Neural cell (in vitro differentiated cells): Measurements from ENCODE around the gene CNTNAP2. TPM values are rescaled to one million over a fixed set of nuclear protein-coding genes. Genes with fewer than 3 reads are reported as not detected.

Source experiments
- H2AFZ ChIP-seq: fragments of 200-600, 300-800 bp; sonication (generic), shearing (Covaris generic); 2 replicates; pipeline ENCODE4 v1.6.0; 2014; ENCODE audit warnings: low read depth, mild to moderate bottlenecking, antibody characterized with exemption, low read length, moderate library complexity
- H3F3A ChIP-seq: fragments of 200-600 bp; shearing (Covaris generic); 2 replicates; pipeline ENCODE4 v1.6.1; 2016; ENCODE audit warnings: mild to moderate bottlenecking, moderate library complexity, mixed read lengths, antibody characterized with exemption, low read length; ENCODE audit not compliant: insufficient read depth, poor library complexity, severe bottlenecking
- H3K27ac ChIP-seq: fragments of 200-600, 300-800 bp; sonication (generic), shearing (Covaris generic); 2 replicates; pipeline ENCODE4 v1.5.1; 2014; ENCODE audit warnings: mild to moderate bottlenecking, low read length, moderate library complexity
- H3K27me3 ChIP-seq: fragments of 300-800, 200-600 bp; sonication (generic), shearing (Covaris generic); 2 replicates; pipeline ENCODE4 v1.6.0; 2014; ENCODE audit warnings: mild to moderate bottlenecking, low read depth, low read length, moderate library complexity; ENCODE audit not compliant: insufficient read depth
- H3K36me3 ChIP-seq: fragments of 300-800, 200-600 bp; sonication (generic), shearing (Covaris generic); 2 replicates; pipeline ENCODE4 v1.5.1; 2014; ENCODE audit warnings: mild to moderate bottlenecking, antibody characterized with exemption, low read length, moderate library complexity; ENCODE audit not compliant: insufficient read depth
- H3K4me2 ChIP-seq: fragments of 300-800, 200-600 bp; sonication (generic), shearing (Covaris generic); 2 replicates; pipeline ENCODE4 v1.6.0; 2014; ENCODE audit warnings: mild to moderate bottlenecking, low read length
- H3K4me3 ChIP-seq: fragments of 300-800, 200-600 bp; sonication (generic), shearing (Covaris generic); 2 replicates; pipeline ENCODE4 v1.5.1; 2014; ENCODE audit warnings: mild to moderate bottlenecking, low read length, moderate library complexity
- H3K79me2 ChIP-seq: fragments of 200-600 bp; shearing (Covaris generic); replicated peaks from 2 replicates; pipeline ENCODE4 v1.6.0; 2014; ENCODE audit warnings: mild to moderate bottlenecking, low read length, moderate library complexity; ENCODE audit not compliant: insufficient read depth
- H3K9ac ChIP-seq: fragments of 300-800, 200-600 bp; sonication (generic), shearing (Covaris generic); 2 replicates; pipeline ENCODE4 v1.6.1; 2016; ENCODE audit warnings: mild to moderate bottlenecking, low read length, mixed read lengths
- H3K9me2 ChIP-seq: fragments of 200-600 bp; shearing (Covaris generic); 2 replicates; pipeline ENCODE4 v1.6.1; 2016; ENCODE audit warnings: mild to moderate bottlenecking, low read length, mixed read lengths; ENCODE audit not compliant: insufficient read depth
- H3K9me3 ChIP-seq: fragments of 200-600, 300-800 bp; sonication (generic), shearing (Covaris generic); 2 replicates; pipeline ENCODE4 v1.6.1; 2016; ENCODE audit warnings: mild to moderate bottlenecking, mixed run types, low read length, moderate library complexity, mixed read lengths
- H4K20me1 ChIP-seq: fragments of 200-600 bp; shearing (Covaris generic); 2 replicates; pipeline ENCODE4 v1.6.1; 2016; ENCODE audit warnings: mild to moderate bottlenecking, mixed run types; ENCODE audit not compliant: insufficient read depth
- EP300 ChIP-seq: fragments of 450-650 bp; conservative IDR thresholded peaks from 2 replicates; pipeline ENCODE4 v1.6.1; 2014; ENCODE audit warnings: antibody characterized with exemption, mild to moderate bottlenecking, moderate library complexity; ENCODE audit not compliant: poor library complexity, severe bottlenecking
- EZH2 ChIP-seq: fragments of 200-600, 300-800 bp; shearing (Covaris generic), sonication (generic); IDR thresholded peaks from 2 replicates; pipeline ENCODE4 v1.6.1; 2014; ENCODE audit warnings: antibody characterized with exemption, low read length, borderline replicate concordance, mild to moderate bottlenecking; ENCODE audit not compliant: insufficient read depth, poor library complexity, severe bottlenecking
- MXI1 ChIP-seq: fragments of 450-650 bp; conservative IDR thresholded peaks from 2 replicates; pipeline ENCODE4 v1.6.1; 2014; ENCODE audit warnings: antibody characterized with exemption, mild to moderate bottlenecking; ENCODE audit not compliant: poor library complexity, severe bottlenecking
- POLR2AphosphoS5 ChIP-seq: IDR thresholded peaks from 2 replicates; pipeline ENCODE4 v1.6.1; 2012
- RAD21 ChIP-seq: fragments of 450-650 bp; conservative IDR thresholded peaks from 2 replicates; pipeline ENCODE4 v1.6.1; 2014; ENCODE audit warnings: antibody characterized with exemption, mild to moderate bottlenecking, moderate library complexity
- REST ChIP-seq: IDR thresholded peaks from 2 replicates; pipeline ENCODE4 v1.6.1; 2012; ENCODE audit warnings: borderline replicate concordance
- SMC3 ChIP-seq: fragments of 450-650 bp; conservative IDR thresholded peaks from 2 replicates; pipeline ENCODE4 v1.6.1; 2014; ENCODE audit warnings: antibody characterized with exemption, mild to moderate bottlenecking, moderate library complexity; ENCODE audit not compliant: poor library complexity
- TAF1 ChIP-seq: IDR thresholded peaks from 2 replicates; pipeline ENCODE4 v1.6.1; 2012; ENCODE audit warnings: low read depth
- polyA plus RNA-seq: library from polyadenylated mRNA; depleted of rRNA; stranded (reverse); fragments of >200 nt; gene quantifications from 2 replicates; pipeline ENCODE4 v1.2.3, GENCODE V29; 2014
- TF ChIP-seq, protein P1 (sequence below): fragments of 450-650 bp; IDR thresholded peaks from 2 replicates; pipeline ENCODE4 v1.5.1; 2014; ENCODE audit warnings: antibody characterized with exemption, mild to moderate bottlenecking, moderate library complexity; ENCODE audit not compliant: poor library complexity, severe bottlenecking

CNTNAP2 gene
- polyA plus RNA-seq, 1 donor from 2014 or later: 276 TPM

GRCh38 chr7:147857152-147858140 is 1740.8 kb downstream of the CNTNAP2 start:
- Histone ChIP-seq H3K4me2 (no peak overlapping the region), H3K9ac (no peak overlapping the region), H3K27me3 (no peaks in the 10 kb centered on the region), H3F3A (peaks cover 6% of the 10 kb centered on the region), H3K9me3 (no peaks in the 10 kb centered on the region), H3K9me2 (no peaks in the 10 kb centered on the region), H3K4me3 (no peak overlapping the region), H4K20me1 (no peaks in the 10 kb centered on the region), H3K27ac (no peak overlapping the region), H3K36me3 (no peaks in the 10 kb centered on the region), H3K79me2 (no peaks in the 10 kb centered on the region), H2AFZ (no peak overlapping the region)
- TF ChIP-seq POLR2AphosphoS5 (no peak), MXI1 (no peak), EP300 (no peak), REST (no peak), RAD21 (no peak), TAF1 (no peak), EZH2 (no peak), SMC3 (no peak)
- TF ChIP-seq, protein P1, sequence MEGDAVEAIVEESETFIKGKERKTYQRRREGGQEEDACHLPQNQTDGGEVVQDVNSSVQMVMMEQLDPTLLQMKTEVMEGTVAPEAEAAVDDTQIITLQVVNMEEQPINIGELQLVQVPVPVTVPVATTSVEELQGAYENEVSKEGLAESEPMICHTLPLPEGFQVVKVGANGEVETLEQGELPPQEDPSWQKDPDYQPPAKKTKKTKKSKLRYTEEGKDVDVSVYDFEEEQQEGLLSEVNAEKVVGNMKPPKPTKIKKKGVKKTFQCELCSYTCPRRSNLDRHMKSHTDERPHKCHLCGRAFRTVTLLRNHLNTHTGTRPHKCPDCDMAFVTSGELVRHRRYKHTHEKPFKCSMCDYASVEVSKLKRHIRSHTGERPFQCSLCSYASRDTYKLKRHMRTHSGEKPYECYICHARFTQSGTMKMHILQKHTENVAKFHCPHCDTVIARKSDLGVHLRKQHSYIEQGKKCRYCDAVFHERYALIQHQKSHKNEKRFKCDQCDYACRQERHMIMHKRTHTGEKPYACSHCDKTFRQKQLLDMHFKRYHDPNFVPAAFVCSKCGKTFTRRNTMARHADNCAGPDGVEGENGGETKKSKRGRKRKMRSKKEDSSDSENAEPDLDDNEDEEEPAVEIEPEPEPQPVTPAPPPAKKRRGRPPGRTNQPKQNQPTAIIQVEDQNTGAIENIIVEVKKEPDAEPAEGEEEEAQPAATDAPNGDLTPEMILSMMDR: no peak

- TF ChIP-seq RAD21: no peak
- TF ChIP-seq, protein P1: no peak
- TF ChIP-seq MXI1: no peak
- TF ChIP-seq EP300: no peak
- TF ChIP-seq REST: no peak
- TF ChIP-seq POLR2AphosphoS5: no peak
- TF ChIP-seq EZH2: no peak
- TF ChIP-seq TAF1: no peak
- TF ChIP-seq SMC3: no peak
- Histone ChIP-seq H3K4me3 (no peak overlapping the region), H3K27ac (no peak overlapping the region), H4K20me1 (no peaks in the 10 kb centered on the region), H3K4me2 (no peak overlapping the region), H3K79me2 (no peaks in the 10 kb centered on the region), H3K36me3 (no peaks in the 10 kb centered on the region), H3K9me2 (no peaks in the 10 kb centered on the region), H2AFZ (no peak overlapping the region), H3K27me3 (no peaks in the 10 kb centered on the region), H3K9me3 (no peaks in the 10 kb centered on the region), H3F3A (no peaks in the 10 kb centered on the region), H3K9ac (no peak overlapping the region)
These were observed 1741.8 kb downstream of the CNTNAP2 start for GRCh38 chr7:147858421-147858820.
